Measurements from ENCODE around the gene CHD2. TPM values are rescaled to one million over a fixed set of nuclear protein-coding genes. Genes with fewer than 3 reads are reported as not detected.

The CHD2 gene
- total RNA-seq, 1 experiment from 2014 or later, result 101 TPM

DNA sequence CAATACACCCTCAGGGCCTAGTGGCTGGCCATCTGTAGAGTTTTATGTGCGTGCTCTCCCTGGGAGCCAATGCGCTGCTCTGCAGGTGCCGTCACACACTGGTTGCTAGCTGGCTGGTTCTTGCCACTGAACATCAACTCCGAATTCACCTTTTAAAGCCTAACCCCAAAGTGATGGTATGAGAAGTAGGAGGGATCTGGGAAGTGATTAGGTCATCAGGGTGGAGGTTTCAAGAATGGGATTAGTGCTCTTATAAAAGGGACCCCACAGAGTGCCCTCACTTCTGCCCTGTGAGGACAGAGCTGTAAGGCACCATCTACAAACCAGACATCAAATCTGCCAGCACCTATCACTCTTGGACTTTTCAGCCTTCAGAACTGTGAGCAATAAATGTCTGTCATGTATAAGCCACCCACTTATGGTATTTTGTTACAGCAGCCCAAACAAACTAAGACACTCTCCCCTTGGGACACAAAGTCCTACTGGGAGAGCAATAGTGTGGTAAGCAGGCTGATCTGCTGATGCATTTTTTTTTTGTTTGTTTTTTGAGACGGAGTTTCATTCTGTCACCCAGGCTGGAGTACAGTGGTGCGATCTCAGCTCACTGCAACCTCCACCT is 168.6 kb downstream of the CHD2 start:
- DNase-seq (ENCODE audit: low spot score) (no peak), ATAC-seq (no peak)
- no peak overlapping the region for H3K4me3 Mint-ChIP-seq
- no peak overlapping the region for H3K27ac Mint-ChIP-seq
- H3K27me3 Mint-ChIP-seq (ENCODE audit: low read depth), result peaks cover under 1% of the 10 kb centered on the region; the same call in 1 of the 2 replicates
- no peaks in the 10 kb centered on the region for H3K9me3 Mint-ChIP-seq
- POLR2A ChIA-PET, result interaction anchor here (1.5 kb wide), 1 partner anchor 15 kb away, joined by 3 read pairs; no protein-coding TSS in a partner anchor
- H3K36me3 Mint-ChIP-seq, result peaks cover 13% of the 10 kb centered on the region
- TF ChIP-seq ZNF138 (CRISPR knock-in tag; conservative IDR thresholded peaks at IDR 0.05) (no peak), HMGXB4 (CRISPR knock-in tag; IDR thresholded peaks at IDR 0.05) (no peak), ZNF219 (CRISPR knock-in tag; IDR thresholded peaks at IDR 0.05; ENCODE audit: borderline replicate concordance) (no peak), ZBTB43 (CRISPR knock-in tag; IDR thresholded peaks at IDR 0.05) (no peak), ZMAT4 (CRISPR knock-in tag; IDR thresholded peaks at IDR 0.05) (no peak)
- TF ChIP-seq, protein P1, sequence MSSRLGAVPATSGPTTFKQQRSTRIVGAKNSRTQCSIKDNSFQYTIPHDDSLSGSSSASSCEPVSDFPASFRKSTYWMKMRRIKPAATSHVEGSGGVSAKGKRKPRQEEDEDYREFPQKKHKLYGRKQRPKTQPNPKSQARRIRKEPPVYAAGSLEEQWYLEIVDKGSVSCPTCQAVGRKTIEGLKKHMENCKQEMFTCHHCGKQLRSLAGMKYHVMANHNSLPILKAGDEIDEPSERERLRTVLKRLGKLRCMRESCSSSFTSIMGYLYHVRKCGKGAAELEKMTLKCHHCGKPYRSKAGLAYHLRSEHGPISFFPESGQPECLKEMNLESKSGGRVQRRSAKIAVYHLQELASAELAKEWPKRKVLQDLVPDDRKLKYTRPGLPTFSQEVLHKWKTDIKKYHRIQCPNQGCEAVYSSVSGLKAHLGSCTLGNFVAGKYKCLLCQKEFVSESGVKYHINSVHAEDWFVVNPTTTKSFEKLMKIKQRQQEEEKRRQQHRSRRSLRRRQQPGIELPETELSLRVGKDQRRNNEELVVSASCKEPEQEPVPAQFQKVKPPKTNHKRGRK (CRISPR knock-in tag; IDR thresholded peaks at IDR 0.05; ENCODE audit: borderline replicate concordance), result no peak
- TF ChIP-seq, protein P2, sequence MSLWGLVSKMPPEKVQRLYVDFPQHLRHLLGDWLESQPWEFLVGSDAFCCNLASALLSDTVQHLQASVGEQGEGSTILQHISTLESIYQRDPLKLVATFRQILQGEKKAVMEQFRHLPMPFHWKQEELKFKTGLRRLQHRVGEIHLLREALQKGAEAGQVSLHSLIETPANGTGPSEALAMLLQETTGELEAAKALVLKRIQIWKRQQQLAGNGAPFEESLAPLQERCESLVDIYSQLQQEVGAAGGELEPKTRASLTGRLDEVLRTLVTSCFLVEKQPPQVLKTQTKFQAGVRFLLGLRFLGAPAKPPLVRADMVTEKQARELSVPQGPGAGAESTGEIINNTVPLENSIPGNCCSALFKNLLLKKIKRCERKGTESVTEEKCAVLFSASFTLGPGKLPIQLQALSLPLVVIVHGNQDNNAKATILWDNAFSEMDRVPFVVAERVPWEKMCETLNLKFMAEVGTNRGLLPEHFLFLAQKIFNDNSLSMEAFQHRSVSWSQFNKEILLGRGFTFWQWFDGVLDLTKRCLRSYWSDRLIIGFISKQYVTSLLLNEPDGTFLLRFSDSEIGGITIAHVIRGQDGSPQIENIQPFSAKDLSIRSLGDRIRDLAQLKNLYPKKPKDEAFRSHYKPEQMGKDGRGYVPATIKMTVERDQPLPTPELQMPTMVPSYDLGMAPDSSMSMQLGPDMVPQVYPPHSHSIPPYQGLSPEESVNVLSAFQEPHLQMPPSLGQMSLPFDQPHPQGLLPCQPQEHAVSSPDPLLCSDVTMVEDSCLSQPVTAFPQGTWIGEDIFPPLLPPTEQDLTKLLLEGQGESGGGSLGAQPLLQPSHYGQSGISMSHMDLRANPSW (CRISPR knock-in tag; conservative IDR thresholded peaks at IDR 0.05; ENCODE audit: low read depth), result no peak
- TF ChIP-seq, protein P3, sequence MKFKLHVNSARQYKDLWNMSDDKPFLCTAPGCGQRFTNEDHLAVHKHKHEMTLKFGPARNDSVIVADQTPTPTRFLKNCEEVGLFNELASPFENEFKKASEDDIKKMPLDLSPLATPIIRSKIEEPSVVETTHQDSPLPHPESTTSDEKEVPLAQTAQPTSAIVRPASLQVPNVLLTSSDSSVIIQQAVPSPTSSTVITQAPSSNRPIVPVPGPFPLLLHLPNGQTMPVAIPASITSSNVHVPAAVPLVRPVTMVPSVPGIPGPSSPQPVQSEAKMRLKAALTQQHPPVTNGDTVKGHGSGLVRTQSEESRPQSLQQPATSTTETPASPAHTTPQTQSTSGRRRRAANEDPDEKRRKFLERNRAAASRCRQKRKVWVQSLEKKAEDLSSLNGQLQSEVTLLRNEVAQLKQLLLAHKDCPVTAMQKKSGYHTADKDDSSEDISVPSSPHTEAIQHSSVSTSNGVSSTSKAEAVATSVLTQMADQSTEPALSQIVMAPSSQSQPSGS (CRISPR knock-in tag; IDR thresholded peaks at IDR 0.05; ENCODE audit: borderline replicate concordance, low read depth), result no peak
- peaks cover 70% of the 10 kb centered on the region for H3K4me1 Mint-ChIP-seq
- CTCF ChIA-PET, result interaction anchor here (6.6 kb wide), 1 partner anchor 19 kb away, joined by 53 read pairs; no protein-coding TSS in a partner anchor

GRCh38 chr15:93070132-93070531 is 170.0 kb downstream of the CHD2 start:
- ChIA-PET CTCF (interaction anchor here (0.9 to 6.6 kb wide), 2 partner anchors 18 to 40 kb away, joined by 3 to 53 read pairs; no protein-coding TSS in a partner anchor), POLR2A (interaction anchor here (1.5 kb wide), 1 partner anchor 17 kb away, joined by 3 read pairs; no protein-coding TSS in a partner anchor)
- H3K27ac Mint-ChIP-seq, result 0 out of 2 replicates have a peak overlapping the region, but pooled peaks have one; percentile 35
- DNase-seq (ENCODE audit: low spot score) (no peak), ATAC-seq (no peak)
- peaks cover 15% of the 10 kb centered on the region for H3K27me3 Mint-ChIP-seq (ENCODE audit: low read depth)
- peaks cover 67% of the 10 kb centered on the region for H3K4me1 Mint-ChIP-seq
- peak overlapping the region; percentile 97 for H3K4me3 Mint-ChIP-seq
- peaks cover 5% of the 10 kb centered on the region for H3K36me3 Mint-ChIP-seq
- H3K9me3 Mint-ChIP-seq, result no peaks in the 10 kb centered on the region
- TF ChIP-seq, protein P4, sequence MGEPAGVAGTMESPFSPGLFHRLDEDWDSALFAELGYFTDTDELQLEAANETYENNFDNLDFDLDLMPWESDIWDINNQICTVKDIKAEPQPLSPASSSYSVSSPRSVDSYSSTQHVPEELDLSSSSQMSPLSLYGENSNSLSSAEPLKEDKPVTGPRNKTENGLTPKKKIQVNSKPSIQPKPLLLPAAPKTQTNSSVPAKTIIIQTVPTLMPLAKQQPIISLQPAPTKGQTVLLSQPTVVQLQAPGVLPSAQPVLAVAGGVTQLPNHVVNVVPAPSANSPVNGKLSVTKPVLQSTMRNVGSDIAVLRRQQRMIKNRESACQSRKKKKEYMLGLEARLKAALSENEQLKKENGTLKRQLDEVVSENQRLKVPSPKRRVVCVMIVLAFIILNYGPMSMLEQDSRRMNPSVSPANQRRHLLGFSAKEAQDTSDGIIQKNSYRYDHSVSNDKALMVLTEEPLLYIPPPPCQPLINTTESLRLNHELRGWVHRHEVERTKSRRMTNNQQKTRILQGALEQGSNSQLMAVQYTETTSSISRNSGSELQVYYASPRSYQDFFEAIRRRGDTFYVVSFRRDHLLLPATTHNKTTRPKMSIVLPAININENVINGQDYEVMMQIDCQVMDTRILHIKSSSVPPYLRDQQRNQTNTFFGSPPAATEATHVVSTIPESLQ (CRISPR knock-in tag; IDR thresholded peaks at IDR 0.05), result no peak
- TF ChIP-seq AFF4 (CRISPR knock-in tag; IDR thresholded peaks at IDR 0.05; ENCODE audit: borderline replicate concordance) (no peak), OVOL2 (CRISPR knock-in tag; IDR thresholded peaks at IDR 0.05; ENCODE audit: borderline replicate concordance) (no peak), TCF7 (CRISPR knock-in tag; IDR thresholded peaks at IDR 0.05; ENCODE audit: low read depth) (no peak), NR2C2 (CRISPR knock-in tag; IDR thresholded peaks at IDR 0.05) (no peak), USF2 (CRISPR knock-in tag; IDR thresholded peaks at IDR 0.05) (no peak), ESRRA (CRISPR knock-in tag; IDR thresholded peaks at IDR 0.05; ENCODE audit: borderline replicate concordance) (no peak), ZNF396 (CRISPR knock-in tag; IDR thresholded peaks at IDR 0.05; ENCODE audit: borderline replicate concordance) (no peak)

Data from WTC11 (cell line).